Measurements from ENCODE around the gene MTA3. TPM values are rescaled to one million over a fixed set of nuclear protein-coding genes. Genes with fewer than 3 reads are reported as not detected.
A peak's percentile ranks its signal among the peaks of the same experiment; 100 is the strongest.

Gene MTA3
- total RNA-seq, 1 donor from 2014 or later, result 105 TPM

DNA sequence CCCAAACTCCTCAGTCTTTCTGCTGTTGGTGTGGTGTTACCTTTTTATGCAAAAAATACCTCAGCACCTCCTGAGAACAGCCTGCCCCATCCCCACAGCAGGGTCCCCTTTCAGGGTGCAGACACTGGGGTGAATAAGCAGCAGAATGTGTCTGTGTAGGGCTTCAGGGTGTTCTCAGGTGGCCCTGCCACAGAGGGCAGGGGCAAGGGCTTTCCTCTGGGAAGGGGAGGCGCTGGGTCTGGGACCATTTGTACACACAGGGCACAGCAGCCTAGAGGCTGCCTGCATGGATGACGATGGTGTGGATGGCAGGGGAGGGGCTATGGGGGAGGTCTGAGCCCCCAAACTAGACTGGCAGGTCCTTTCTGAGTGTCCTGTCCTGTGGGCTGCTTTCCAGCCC is 221.3 kb downstream of the MTA3 start:
- Mint-ChIP-seq H3K27ac (ENCODE audit: unreplicated experiment) (no peak overlapping the region), H3K9me3 (ENCODE audit: unreplicated experiment) (peaks cover 5% of the 10 kb centered on the region), H3K4me3 (ENCODE audit: unreplicated experiment) (no peak overlapping the region), H3K4me1 (ENCODE audit: unreplicated experiment) (peaks cover 35% of the 10 kb centered on the region), H3K27me3 (ENCODE audit: unreplicated experiment) (peaks cover 36% of the 10 kb centered on the region), H3K36me3 (ENCODE audit: low read depth, unreplicated experiment) (peaks cover 19% of the 10 kb centered on the region)
- DNase-seq (ENCODE audit: low spot score), result no peak
- TF ChIP-seq, protein P1, sequence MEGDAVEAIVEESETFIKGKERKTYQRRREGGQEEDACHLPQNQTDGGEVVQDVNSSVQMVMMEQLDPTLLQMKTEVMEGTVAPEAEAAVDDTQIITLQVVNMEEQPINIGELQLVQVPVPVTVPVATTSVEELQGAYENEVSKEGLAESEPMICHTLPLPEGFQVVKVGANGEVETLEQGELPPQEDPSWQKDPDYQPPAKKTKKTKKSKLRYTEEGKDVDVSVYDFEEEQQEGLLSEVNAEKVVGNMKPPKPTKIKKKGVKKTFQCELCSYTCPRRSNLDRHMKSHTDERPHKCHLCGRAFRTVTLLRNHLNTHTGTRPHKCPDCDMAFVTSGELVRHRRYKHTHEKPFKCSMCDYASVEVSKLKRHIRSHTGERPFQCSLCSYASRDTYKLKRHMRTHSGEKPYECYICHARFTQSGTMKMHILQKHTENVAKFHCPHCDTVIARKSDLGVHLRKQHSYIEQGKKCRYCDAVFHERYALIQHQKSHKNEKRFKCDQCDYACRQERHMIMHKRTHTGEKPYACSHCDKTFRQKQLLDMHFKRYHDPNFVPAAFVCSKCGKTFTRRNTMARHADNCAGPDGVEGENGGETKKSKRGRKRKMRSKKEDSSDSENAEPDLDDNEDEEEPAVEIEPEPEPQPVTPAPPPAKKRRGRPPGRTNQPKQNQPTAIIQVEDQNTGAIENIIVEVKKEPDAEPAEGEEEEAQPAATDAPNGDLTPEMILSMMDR (IDR thresholded peaks at IDR 0.05; ENCODE audit: unreplicated experiment), result no peak

DNA sequence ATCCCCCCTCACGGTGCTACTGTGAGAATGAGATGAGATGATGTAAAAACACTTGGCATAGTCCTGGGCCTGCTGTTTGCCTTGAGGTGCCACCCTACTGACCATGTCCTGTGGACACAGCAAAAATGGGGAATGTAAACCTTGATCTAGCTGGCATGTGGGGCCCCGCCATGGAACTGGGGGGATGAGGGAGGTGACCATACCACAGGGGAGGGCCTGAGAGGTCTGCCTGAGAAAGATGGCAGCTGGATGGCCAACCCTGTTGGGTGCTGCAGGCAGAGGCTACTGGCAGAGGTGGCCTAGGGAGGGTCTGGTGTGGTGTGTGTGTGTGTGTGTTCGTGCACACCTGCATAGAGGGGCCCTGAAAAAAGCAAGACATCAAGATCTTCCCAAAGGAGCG is 223.2 kb downstream of the MTA3 start:
- peak overlapping the region; percentile 79 for H3K4me3 Mint-ChIP-seq (ENCODE audit: unreplicated experiment)
- no peak for DNase-seq (ENCODE audit: low spot score)
- H3K27ac Mint-ChIP-seq (ENCODE audit: unreplicated experiment), result peak overlapping the region; percentile 55
- H3K4me1 Mint-ChIP-seq (ENCODE audit: unreplicated experiment), result peaks cover 41% of the 10 kb centered on the region
- peaks cover 19% of the 10 kb centered on the region for H3K36me3 Mint-ChIP-seq (ENCODE audit: low read depth, unreplicated experiment)
- TF ChIP-seq, protein P1 (IDR thresholded peaks at IDR 0.05; ENCODE audit: unreplicated experiment), result no peak
- peaks cover 5% of the 10 kb centered on the region for H3K9me3 Mint-ChIP-seq (ENCODE audit: unreplicated experiment)
- H3K27me3 Mint-ChIP-seq (ENCODE audit: unreplicated experiment), result peaks cover 36% of the 10 kb centered on the region

DNA sequence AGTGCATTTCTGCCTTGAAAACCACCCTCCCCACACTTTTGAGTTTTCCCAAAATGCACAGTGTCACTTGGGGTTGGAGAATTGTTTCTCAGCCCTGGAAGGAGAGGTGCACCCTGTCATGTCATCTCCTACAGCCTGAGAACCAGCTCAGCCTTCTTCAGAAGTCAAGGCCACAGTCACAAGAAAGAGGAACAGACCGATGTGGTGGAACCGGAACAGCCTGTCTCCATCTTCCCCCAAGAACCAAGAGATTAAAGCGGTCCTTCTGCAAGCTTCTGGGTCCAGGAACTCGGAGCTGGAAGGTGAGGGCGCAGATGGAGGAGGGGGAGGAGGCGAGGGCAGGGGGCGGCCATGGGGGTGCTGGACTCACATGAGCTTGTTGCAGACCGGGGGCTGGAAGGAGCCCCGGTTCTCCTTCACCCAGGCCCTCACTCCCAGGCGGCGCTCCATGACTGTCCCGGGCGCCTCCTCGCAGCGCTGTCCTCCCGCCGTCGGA is 223.7 kb downstream of the MTA3 start:
- Mint-ChIP-seq H3K9me3 (ENCODE audit: unreplicated experiment) (peaks cover 5% of the 10 kb centered on the region), H3K27me3 (ENCODE audit: unreplicated experiment) (peaks cover 36% of the 10 kb centered on the region), H3K4me3 (ENCODE audit: unreplicated experiment) (peak overlapping the region; percentile 89), H3K4me1 (ENCODE audit: unreplicated experiment) (peaks cover 41% of the 10 kb centered on the region), H3K36me3 (ENCODE audit: low read depth, unreplicated experiment) (peaks cover 19% of the 10 kb centered on the region), H3K27ac (ENCODE audit: unreplicated experiment) (peak overlapping the region; percentile 55)
- TF ChIP-seq, protein P1 (IDR thresholded peaks at IDR 0.05; ENCODE audit: unreplicated experiment), result no peak
- DNase-seq (ENCODE audit: low spot score), result no peak

DNA sequence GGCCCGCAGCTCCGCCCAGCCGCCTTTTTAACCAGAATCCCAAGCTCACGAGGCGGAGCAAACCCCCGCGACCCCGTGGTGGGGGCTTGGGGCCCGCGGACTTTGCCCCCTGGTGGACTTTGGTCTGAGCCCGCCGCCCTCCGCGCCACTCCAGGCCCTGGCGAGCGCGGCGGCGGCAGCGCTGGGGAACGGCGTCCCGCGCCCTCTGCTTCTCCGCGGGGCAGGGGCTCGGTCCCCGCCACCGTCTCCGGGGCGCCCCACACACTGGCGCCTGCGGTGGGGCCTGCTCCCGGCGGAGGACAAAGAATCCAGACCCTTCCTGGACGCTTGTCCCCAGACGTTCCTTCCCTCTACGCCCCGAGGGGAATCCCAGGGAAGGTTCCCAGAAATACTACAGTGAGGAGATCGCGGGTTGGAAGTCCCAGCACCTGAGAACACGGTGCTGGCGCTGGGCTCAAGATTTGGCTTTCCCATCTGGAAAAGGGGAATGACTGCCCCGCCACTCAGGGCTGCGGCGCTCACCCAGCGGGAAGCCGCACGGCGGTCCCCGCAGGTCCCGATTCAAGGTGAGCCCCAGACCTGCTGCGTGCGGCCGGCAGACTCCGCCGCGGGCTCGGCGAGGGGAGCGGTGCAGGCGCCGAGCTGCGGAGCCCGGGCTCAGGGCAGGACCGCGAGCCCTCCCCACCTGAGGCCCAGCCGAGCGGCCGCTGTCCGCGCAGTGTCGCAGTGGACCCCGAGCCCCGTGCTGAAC is 224.3 kb downstream of the MTA3 start, which contains the start of gene HAAO:
Gene HAAO, minus strand, starts transcription at position 1 of the 751 bp plus-strand sequence. CDS start 47 bp downstream, outside the sequence.
- H3K27ac Mint-ChIP-seq (ENCODE audit: unreplicated experiment), result peak within 1 kb of the TSS; percentile 72
- H3K27me3 Mint-ChIP-seq (ENCODE audit: unreplicated experiment), result peaks cover 36% of the 10 kb centered on the region
- TF ChIP-seq, protein P1 (IDR thresholded peaks at IDR 0.05; ENCODE audit: unreplicated experiment), result no peak
- peaks cover 41% of the 10 kb centered on the region for H3K4me1 Mint-ChIP-seq (ENCODE audit: unreplicated experiment)
- DNase-seq (ENCODE audit: low spot score), result peak; percentile 50
- peak within 1 kb of the TSS; percentile 89 for H3K4me3 Mint-ChIP-seq (ENCODE audit: unreplicated experiment)
- peaks cover 19% of the 10 kb centered on the region for H3K36me3 Mint-ChIP-seq (ENCODE audit: low read depth, unreplicated experiment)
- peaks cover 5% of the 10 kb centered on the region for H3K9me3 Mint-ChIP-seq (ENCODE audit: unreplicated experiment)
